Mammary epithelial cell (primary cell): ENCODE results near the gene TTC9.

Source experiments
- CTCF ChIP-seq, 2 donors: IDR thresholded peaks in 1 of 2; conservative IDR thresholded peaks in 1 of 2; 2 replicates each; pipeline ENCODE4 v1.5.1; 2011 to 2012; ENCODE audit warnings: inconsistent platforms in 2 of 2, low read length in 2 of 2, mild to moderate bottlenecking in 2 of 2, control low read depth in 1 of 2, low read depth in 1 of 2; ENCODE audit not compliant: insufficient read depth in 1 of 2; ENCODE audit errors: extremely low read depth in 1 of 2
- EZH2 ChIP-seq: IDR thresholded peaks from 2 replicates; pipeline ENCODE4 v1.6.1; 2012; ENCODE audit warnings: low read length, inconsistent platforms, borderline replicate concordance

GRCh38 chr14:70631948-70632347, 9.8 kb upstream of the TTC9 start:
- no peak for TF ChIP-seq CTCF (conservative IDR thresholded peaks at IDR 0.05 in 1 of 2, IDR thresholded peaks at IDR 0.05 in 1 of 2; ENCODE audit: extremely low read depth in 1 of 2, insufficient read depth in 1 of 2, low read depth in 1 of 2, low read length in 2 of 2)
- TF ChIP-seq EZH2 = no peak
